Neural cell (in vitro differentiated cells): ENCODE data around the gene DIS3L2. TPM values are rescaled to one million over a fixed set of nuclear protein-coding genes. Genes with fewer than 3 reads are reported as not detected.

Experiments used
- H2AFZ ChIP-seq: fragments of 200-600, 300-800 bp; sonication (generic), shearing (Covaris generic); 2 replicates; pipeline ENCODE4 v1.6.0; 2014; ENCODE audit warnings: low read depth, mild to moderate bottlenecking, antibody characterized with exemption, low read length, moderate library complexity
- H3F3A ChIP-seq: fragments of 200-600 bp; shearing (Covaris generic); 2 replicates; pipeline ENCODE4 v1.6.1; 2016; ENCODE audit warnings: mild to moderate bottlenecking, moderate library complexity, mixed read lengths, antibody characterized with exemption, low read length; ENCODE audit not compliant: insufficient read depth, poor library complexity, severe bottlenecking
- H3K27ac ChIP-seq: fragments of 200-600, 300-800 bp; sonication (generic), shearing (Covaris generic); 2 replicates; pipeline ENCODE4 v1.5.1; 2014; ENCODE audit warnings: mild to moderate bottlenecking, low read length, moderate library complexity
- H3K27me3 ChIP-seq: fragments of 300-800, 200-600 bp; sonication (generic), shearing (Covaris generic); 2 replicates; pipeline ENCODE4 v1.6.0; 2014; ENCODE audit warnings: mild to moderate bottlenecking, low read depth, low read length, moderate library complexity; ENCODE audit not compliant: insufficient read depth
- H3K36me3 ChIP-seq: fragments of 300-800, 200-600 bp; sonication (generic), shearing (Covaris generic); 2 replicates; pipeline ENCODE4 v1.5.1; 2014; ENCODE audit warnings: mild to moderate bottlenecking, antibody characterized with exemption, low read length, moderate library complexity; ENCODE audit not compliant: insufficient read depth
- H3K4me2 ChIP-seq: fragments of 300-800, 200-600 bp; sonication (generic), shearing (Covaris generic); 2 replicates; pipeline ENCODE4 v1.6.0; 2014; ENCODE audit warnings: mild to moderate bottlenecking, low read length
- H3K4me3 ChIP-seq: fragments of 300-800, 200-600 bp; sonication (generic), shearing (Covaris generic); 2 replicates; pipeline ENCODE4 v1.5.1; 2014; ENCODE audit warnings: mild to moderate bottlenecking, low read length, moderate library complexity
- H3K79me2 ChIP-seq: fragments of 200-600 bp; shearing (Covaris generic); replicated peaks from 2 replicates; pipeline ENCODE4 v1.6.0; 2014; ENCODE audit warnings: mild to moderate bottlenecking, low read length, moderate library complexity; ENCODE audit not compliant: insufficient read depth
- H3K9ac ChIP-seq: fragments of 300-800, 200-600 bp; sonication (generic), shearing (Covaris generic); 2 replicates; pipeline ENCODE4 v1.6.1; 2016; ENCODE audit warnings: mild to moderate bottlenecking, low read length, mixed read lengths
- H3K9me2 ChIP-seq: fragments of 200-600 bp; shearing (Covaris generic); 2 replicates; pipeline ENCODE4 v1.6.1; 2016; ENCODE audit warnings: mild to moderate bottlenecking, low read length, mixed read lengths; ENCODE audit not compliant: insufficient read depth
- H3K9me3 ChIP-seq: fragments of 200-600, 300-800 bp; sonication (generic), shearing (Covaris generic); 2 replicates; pipeline ENCODE4 v1.6.1; 2016; ENCODE audit warnings: mild to moderate bottlenecking, mixed run types, low read length, moderate library complexity, mixed read lengths
- H4K20me1 ChIP-seq: fragments of 200-600 bp; shearing (Covaris generic); 2 replicates; pipeline ENCODE4 v1.6.1; 2016; ENCODE audit warnings: mild to moderate bottlenecking, mixed run types; ENCODE audit not compliant: insufficient read depth
- EP300 ChIP-seq: fragments of 450-650 bp; conservative IDR thresholded peaks from 2 replicates; pipeline ENCODE4 v1.6.1; 2014; ENCODE audit warnings: antibody characterized with exemption, mild to moderate bottlenecking, moderate library complexity; ENCODE audit not compliant: poor library complexity, severe bottlenecking
- EZH2 ChIP-seq: fragments of 200-600, 300-800 bp; shearing (Covaris generic), sonication (generic); IDR thresholded peaks from 2 replicates; pipeline ENCODE4 v1.6.1; 2014; ENCODE audit warnings: antibody characterized with exemption, low read length, borderline replicate concordance, mild to moderate bottlenecking; ENCODE audit not compliant: insufficient read depth, poor library complexity, severe bottlenecking
- MXI1 ChIP-seq: fragments of 450-650 bp; conservative IDR thresholded peaks from 2 replicates; pipeline ENCODE4 v1.6.1; 2014; ENCODE audit warnings: antibody characterized with exemption, mild to moderate bottlenecking; ENCODE audit not compliant: poor library complexity, severe bottlenecking
- POLR2AphosphoS5 ChIP-seq: IDR thresholded peaks from 2 replicates; pipeline ENCODE4 v1.6.1; 2012
- RAD21 ChIP-seq: fragments of 450-650 bp; conservative IDR thresholded peaks from 2 replicates; pipeline ENCODE4 v1.6.1; 2014; ENCODE audit warnings: antibody characterized with exemption, mild to moderate bottlenecking, moderate library complexity
- SMC3 ChIP-seq: fragments of 450-650 bp; conservative IDR thresholded peaks from 2 replicates; pipeline ENCODE4 v1.6.1; 2014; ENCODE audit warnings: antibody characterized with exemption, mild to moderate bottlenecking, moderate library complexity; ENCODE audit not compliant: poor library complexity
- TAF1 ChIP-seq: IDR thresholded peaks from 2 replicates; pipeline ENCODE4 v1.6.1; 2012; ENCODE audit warnings: low read depth
- polyA plus RNA-seq: library from polyadenylated mRNA; depleted of rRNA; stranded (reverse); fragments of >200 nt; gene quantifications from 2 replicates; pipeline ENCODE4 v1.2.3, GENCODE V29; 2014
- TF ChIP-seq, protein P1 (sequence below): fragments of 450-650 bp; IDR thresholded peaks from 2 replicates; pipeline ENCODE4 v1.5.1; 2014; ENCODE audit warnings: antibody characterized with exemption, mild to moderate bottlenecking, moderate library complexity; ENCODE audit not compliant: poor library complexity, severe bottlenecking
- TF ChIP-seq, protein P2 (sequence below): IDR thresholded peaks from 2 replicates; pipeline ENCODE4 v1.6.1; 2012; ENCODE audit warnings: borderline replicate concordance

DIS3L2 gene
- polyA plus RNA-seq, 1 donor from 2014 or later, result 20.0 TPM

DNA sequence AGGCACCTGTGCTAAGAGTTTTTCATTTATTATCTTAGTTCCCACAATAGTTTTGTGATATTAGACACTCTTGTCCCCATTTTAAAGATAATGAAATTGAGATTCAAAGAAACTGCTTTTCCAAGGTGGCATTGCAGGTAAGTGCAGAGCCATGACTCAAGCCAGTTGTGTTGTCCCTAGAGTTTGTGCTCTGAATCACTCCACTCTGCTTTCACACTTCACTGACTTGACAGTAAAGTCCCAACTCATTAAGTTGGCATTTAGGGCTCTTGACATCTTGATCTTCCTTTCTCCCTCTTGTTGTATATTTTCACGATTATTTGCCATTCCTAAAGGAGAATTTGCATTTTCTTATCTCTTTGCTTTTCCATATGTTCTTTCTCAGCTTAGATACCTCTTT, 114.3 kb downstream of the DIS3L2 start:
- Histone ChIP-seq H4K20me1 (no peaks in the 10 kb centered on the region), H3K9me2 (no peaks in the 10 kb centered on the region)
- no peak for TF ChIP-seq EP300
- no peak for TF ChIP-seq POLR2AphosphoS5
- TF ChIP-seq RAD21, result no peak

DNA sequence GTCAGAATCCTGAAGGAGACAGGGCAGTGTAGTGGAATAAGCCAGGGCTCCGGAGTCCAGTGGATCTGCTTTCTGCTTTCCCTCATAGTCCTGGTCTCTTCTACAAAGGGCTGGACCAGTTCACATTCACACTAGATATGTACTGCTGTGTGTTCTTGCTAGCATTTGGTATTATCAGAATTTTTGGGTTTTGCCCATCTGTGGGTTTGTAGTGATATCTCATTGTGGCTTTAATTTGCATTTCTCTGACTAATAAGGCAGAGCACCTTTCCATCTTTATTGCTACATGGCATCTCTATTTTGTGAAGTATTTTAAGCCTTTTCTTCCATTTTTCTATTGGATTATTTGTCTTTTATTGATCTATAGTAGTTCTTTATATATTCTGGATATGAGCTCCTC, 114.8 kb downstream of the DIS3L2 start:
- Histone ChIP-seq H3K9ac (no peak overlapping the region), H3K36me3 (no peaks in the 10 kb centered on the region), H3K79me2 (no peaks in the 10 kb centered on the region), H3K27ac (no peak overlapping the region), H3K4me3 (no peak overlapping the region), H3K9me3 (no peaks in the 10 kb centered on the region), H2AFZ (no peak overlapping the region), H4K20me1 (no peaks in the 10 kb centered on the region), H3F3A (no peaks in the 10 kb centered on the region), H3K9me2 (no peaks in the 10 kb centered on the region), H3K4me2 (no peak overlapping the region), H3K27me3 (no peaks in the 10 kb centered on the region)
- TF ChIP-seq MXI1 (no peak), TAF1 (no peak), SMC3 (no peak), RAD21 (no peak), EZH2 (no peak), POLR2AphosphoS5 (no peak), EP300 (no peak)
- TF ChIP-seq, protein P1, sequence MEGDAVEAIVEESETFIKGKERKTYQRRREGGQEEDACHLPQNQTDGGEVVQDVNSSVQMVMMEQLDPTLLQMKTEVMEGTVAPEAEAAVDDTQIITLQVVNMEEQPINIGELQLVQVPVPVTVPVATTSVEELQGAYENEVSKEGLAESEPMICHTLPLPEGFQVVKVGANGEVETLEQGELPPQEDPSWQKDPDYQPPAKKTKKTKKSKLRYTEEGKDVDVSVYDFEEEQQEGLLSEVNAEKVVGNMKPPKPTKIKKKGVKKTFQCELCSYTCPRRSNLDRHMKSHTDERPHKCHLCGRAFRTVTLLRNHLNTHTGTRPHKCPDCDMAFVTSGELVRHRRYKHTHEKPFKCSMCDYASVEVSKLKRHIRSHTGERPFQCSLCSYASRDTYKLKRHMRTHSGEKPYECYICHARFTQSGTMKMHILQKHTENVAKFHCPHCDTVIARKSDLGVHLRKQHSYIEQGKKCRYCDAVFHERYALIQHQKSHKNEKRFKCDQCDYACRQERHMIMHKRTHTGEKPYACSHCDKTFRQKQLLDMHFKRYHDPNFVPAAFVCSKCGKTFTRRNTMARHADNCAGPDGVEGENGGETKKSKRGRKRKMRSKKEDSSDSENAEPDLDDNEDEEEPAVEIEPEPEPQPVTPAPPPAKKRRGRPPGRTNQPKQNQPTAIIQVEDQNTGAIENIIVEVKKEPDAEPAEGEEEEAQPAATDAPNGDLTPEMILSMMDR, result no peak
- TF ChIP-seq, protein P2, sequence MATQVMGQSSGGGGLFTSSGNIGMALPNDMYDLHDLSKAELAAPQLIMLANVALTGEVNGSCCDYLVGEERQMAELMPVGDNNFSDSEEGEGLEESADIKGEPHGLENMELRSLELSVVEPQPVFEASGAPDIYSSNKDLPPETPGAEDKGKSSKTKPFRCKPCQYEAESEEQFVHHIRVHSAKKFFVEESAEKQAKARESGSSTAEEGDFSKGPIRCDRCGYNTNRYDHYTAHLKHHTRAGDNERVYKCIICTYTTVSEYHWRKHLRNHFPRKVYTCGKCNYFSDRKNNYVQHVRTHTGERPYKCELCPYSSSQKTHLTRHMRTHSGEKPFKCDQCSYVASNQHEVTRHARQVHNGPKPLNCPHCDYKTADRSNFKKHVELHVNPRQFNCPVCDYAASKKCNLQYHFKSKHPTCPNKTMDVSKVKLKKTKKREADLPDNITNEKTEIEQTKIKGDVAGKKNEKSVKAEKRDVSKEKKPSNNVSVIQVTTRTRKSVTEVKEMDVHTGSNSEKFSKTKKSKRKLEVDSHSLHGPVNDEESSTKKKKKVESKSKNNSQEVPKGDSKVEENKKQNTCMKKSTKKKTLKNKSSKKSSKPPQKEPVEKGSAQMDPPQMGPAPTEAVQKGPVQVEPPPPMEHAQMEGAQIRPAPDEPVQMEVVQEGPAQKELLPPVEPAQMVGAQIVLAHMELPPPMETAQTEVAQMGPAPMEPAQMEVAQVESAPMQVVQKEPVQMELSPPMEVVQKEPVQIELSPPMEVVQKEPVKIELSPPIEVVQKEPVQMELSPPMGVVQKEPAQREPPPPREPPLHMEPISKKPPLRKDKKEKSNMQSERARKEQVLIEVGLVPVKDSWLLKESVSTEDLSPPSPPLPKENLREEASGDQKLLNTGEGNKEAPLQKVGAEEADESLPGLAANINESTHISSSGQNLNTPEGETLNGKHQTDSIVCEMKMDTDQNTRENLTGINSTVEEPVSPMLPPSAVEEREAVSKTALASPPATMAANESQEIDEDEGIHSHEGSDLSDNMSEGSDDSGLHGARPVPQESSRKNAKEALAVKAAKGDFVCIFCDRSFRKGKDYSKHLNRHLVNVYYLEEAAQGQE, result no peak

More for the DNA sequence above, 114.3 kb downstream of the DIS3L2 start:
- H3K9ac ChIP-seq, result no peak overlapping the region
- H3K27ac ChIP-seq, result no peak overlapping the region
- H3K36me3 ChIP-seq, result no peaks in the 10 kb centered on the region
- no peaks in the 10 kb centered on the region for H3K79me2 ChIP-seq
- H3K4me2 ChIP-seq, result no peak overlapping the region
- H3F3A ChIP-seq, result no peaks in the 10 kb centered on the region
- H3K27me3 ChIP-seq, result no peaks in the 10 kb centered on the region
- H2AFZ ChIP-seq, result no peak overlapping the region
- H3K4me3 ChIP-seq, result no peak overlapping the region
- no peaks in the 10 kb centered on the region for H3K9me3 ChIP-seq

DNA sequence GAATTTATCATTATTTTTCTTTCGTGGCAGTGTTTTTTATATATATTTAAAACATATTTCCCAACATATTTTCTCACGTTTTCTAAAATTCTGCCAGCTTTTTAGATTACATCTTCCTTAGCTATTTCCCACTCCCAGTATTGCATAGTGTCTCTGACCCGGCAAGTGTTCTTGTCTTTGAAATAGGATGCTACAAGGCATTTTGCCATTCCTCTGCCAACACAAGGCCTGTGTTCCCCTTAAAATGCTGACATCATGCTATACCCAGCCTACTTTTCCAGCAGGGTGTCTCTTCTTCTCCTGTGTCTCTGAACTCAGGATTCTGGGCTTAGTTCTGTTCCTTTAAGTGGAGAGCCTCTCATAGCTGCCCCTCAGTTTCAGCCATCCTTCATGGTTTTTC, 115.2 kb downstream of the DIS3L2 start:
- Histone ChIP-seq H3K9ac (no peak overlapping the region), H3K9me3 (no peaks in the 10 kb centered on the region), H3K4me3 (no peak overlapping the region), H3F3A (no peaks in the 10 kb centered on the region), H3K4me2 (no peak overlapping the region), H3K27ac (no peak overlapping the region), H3K79me2 (no peaks in the 10 kb centered on the region), H4K20me1 (no peaks in the 10 kb centered on the region), H2AFZ (no peak overlapping the region), H3K36me3 (no peaks in the 10 kb centered on the region), H3K27me3 (no peaks in the 10 kb centered on the region), H3K9me2 (no peaks in the 10 kb centered on the region)
- TF ChIP-seq, protein P2, result no peak
- TF ChIP-seq SMC3, result no peak
- TF ChIP-seq RAD21, result no peak
- TF ChIP-seq MXI1, result no peak
- no peak for TF ChIP-seq TAF1
- no peak for TF ChIP-seq EP300
- TF ChIP-seq POLR2AphosphoS5, result no peak
- TF ChIP-seq EZH2, result no peak
- TF ChIP-seq, protein P1, result no peak
